ENCODE results near the gene CHRNA10.

- TF ChIP-seq CTCF (conservative IDR thresholded peaks at IDR 0.05 in 1 of 2, IDR thresholded peaks at IDR 0.05 in 1 of 2; ENCODE audit: extremely low read depth in 1 of 2, insufficient read depth in 1 of 2, low read depth in 1 of 2, low read length in 2 of 2) (no peak), EZH2 (IDR thresholded peaks at IDR 0.05; ENCODE audit: borderline replicate concordance, low read length) (no peak)
Measured at GRCh38 chr11:3667149-3668035, 3.8 kb downstream of the CHRNA10 start.

Data from mammary epithelial cell (primary cell).